DLD1 (cell line): Measurements from ENCODE around the gene CST11.

Experiments used
- in situ Hi-C: cut with HindIII; loops from 2 replicates; pipeline ENCODE4 v1.10.0; 2017; ENCODE audit warnings: low sequenced_read_pairs

Gene CST11

DNA sequence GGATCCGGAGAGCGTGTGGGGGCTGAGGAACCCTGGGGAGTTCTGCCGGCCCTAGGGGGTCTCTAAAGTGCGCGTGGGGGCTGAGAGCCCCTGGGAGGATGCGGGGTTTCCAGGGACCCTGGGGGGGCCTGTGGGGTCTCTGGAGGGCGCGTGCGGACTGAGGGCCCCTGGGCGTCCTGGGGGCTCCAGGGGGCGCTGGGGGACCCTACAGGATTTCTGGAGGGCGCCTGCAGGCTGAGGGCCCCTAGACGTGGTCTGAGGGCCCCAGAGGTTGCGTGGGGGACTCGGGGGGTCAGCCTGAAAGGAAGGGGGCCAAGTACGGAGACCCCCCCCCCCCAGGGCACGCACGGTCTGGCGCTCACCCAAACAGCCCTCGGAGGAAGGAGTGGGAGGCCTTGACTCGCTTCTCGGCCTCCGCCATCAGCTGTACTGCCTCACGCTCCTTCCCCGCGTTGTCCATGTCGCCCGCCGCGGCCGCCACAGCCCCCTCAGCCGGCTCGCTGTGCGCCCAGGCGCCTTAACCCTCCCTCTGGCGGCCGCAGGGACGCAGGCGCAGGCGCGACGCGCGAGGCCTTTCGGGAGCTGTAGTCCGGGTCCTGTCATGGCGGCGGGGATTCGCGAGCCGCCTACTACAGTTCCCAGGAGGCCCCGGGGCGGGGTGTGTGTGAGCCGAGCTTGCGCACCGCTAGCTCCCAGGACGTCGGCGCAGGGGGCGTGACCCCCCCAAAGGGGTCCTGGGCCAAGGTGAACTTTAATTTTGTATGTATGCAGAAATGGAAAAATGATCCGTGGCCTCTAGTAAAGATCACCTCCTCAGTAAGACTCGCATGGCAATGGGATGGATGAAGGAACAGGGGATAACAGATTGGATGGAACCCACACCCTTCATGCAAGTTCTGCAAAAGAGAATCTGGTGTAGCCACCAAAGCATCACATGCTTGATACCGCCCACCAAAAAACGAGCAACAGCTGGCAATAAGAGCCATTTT is 31.4 kb downstream of the CST11 start, which contains the start of gene NAPB:
TSS of gene NAPB (minus strand) at position 546 of the 989 bp plus-strand sequence. CDS start at position 460, 86 bp downstream.
- in situ Hi-C loops, result loop anchor here (25.0 kb wide), 1 partner anchor 191 kb away; the partner anchor contains the start of gene CST9

DNA sequence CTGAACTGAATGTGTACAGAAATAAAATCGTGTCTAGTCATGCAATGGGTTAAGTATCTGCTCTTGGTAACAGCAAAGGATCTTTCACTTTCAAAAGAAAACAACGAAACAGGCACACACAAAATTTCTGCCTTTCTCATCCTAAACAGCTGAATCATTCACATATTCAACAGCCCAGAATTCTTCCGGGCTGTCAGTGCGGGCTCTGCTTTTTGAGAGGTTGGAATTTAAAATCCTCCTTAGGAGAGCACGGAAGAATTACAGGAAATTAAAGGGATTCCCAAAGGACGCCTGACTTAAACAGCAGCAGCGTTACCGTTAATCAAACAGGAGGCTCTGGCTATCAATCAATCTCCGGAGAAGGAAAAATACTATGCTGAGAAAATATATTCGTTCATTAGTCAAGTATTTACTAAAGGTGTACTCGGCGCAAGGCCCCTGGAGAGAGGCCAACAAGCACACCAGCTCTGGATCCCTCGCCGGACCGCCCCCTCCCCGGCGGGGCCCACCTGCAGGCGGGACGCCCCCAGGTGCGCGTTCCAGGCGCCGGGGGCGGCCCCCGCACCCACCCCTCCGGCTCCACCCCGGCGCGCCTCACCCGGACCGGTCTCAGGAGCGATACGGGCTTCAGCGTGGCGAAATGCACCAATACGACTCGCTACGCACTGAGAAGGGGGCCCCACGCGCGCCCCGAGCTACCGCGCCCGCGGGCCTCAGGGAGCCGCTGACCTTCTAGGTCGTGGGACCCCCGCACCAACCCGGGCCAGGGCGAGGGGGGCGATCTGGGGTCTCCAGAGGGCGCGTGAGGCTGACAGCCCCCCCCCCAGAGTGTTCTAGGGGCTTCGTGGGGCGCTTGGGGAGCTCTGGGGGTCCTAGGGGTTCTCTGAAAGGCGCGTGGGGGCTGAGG is 32.4 kb downstream of the CST11 start:
- in situ Hi-C loops, result loop anchor here (25.0 kb wide), 1 partner anchor 192 kb away; the partner anchor contains the start of gene CST9

- in situ Hi-C loops, result loop anchor here (25.0 kb wide), 1 partner anchor 193 kb away; the partner anchor contains the start of gene CST9
Observed at GRCh38 chr20:23419657-23419994, 33.0 kb downstream of the CST11 start.

DNA sequence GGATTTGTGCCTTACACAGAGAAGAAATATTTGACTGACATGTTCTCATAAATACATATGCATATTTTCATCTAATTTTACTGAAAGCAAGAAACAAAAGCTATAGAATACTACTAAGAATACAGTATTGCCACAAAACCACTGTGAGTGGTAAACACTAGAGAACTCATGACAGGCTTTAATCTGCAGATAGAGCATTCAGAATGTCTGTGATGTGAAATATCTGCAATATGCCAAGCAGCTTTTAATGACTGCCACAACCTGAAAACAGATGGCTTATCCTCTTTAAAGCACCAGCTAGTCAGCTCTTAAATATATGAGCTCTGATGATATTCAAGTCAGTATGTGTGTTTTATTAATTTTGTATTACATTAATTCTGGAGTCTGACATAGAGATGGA is 34.8 kb downstream of the CST11 start:
- in situ Hi-C loops, result loop anchor here (25.0 kb wide), 1 partner anchor 194 kb away; the partner anchor contains the start of gene CST9

- in situ Hi-C loops, result loop anchor here (25.0 kb wide), 1 partner anchor 196 kb away; the partner anchor contains the start of gene CST9
Observed at GRCh38 chr20:23415959-23416583, 36.6 kb downstream of the CST11 start.

GRCh38 chr20:23415555-23415954 is 37.1 kb downstream of the CST11 start:
- in situ Hi-C loops, result loop anchor here (25.0 kb wide), 1 partner anchor 197 kb away; the partner anchor contains the start of gene CST9

DNA sequence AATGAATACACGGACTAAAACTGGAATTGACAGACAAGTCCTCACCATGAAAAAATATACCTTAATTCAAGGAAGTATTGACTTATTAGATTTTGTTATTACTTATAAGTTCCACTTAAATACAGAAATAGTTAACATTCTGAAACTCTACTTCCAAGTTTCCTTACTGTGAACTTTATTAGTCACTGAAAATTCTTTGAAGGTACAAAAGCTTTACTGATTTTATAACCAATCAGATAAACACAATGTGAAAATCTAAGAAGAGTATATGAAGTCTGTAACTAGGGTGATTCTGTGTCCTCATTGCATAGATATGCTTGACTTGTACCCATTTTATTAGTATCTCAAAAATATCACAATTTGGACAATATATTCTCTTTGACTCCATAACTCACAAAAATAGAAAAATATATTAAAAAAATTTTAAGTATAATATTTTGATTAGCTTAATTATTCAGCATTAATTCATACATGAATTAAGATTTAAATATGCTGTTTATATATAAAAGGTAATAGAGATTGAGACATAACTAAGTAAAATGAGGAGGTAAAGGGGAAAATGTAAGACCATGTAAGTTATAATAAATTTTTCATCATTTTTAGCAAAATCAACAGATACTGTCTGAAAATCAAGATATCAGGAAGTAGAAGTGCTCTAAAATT is 38.0 kb downstream of the CST11 start:
- in situ Hi-C loops, result loop anchor here (25.0 kb wide), 1 partner anchor 198 kb away; the partner anchor contains the start of gene CST9

- in situ Hi-C loops, result loop anchor here (25.0 kb wide), 1 partner anchor 198 kb away; the partner anchor contains the start of gene CST9
Observed at GRCh38 chr20:23413862-23414422, 38.7 kb downstream of the CST11 start.

DNA sequence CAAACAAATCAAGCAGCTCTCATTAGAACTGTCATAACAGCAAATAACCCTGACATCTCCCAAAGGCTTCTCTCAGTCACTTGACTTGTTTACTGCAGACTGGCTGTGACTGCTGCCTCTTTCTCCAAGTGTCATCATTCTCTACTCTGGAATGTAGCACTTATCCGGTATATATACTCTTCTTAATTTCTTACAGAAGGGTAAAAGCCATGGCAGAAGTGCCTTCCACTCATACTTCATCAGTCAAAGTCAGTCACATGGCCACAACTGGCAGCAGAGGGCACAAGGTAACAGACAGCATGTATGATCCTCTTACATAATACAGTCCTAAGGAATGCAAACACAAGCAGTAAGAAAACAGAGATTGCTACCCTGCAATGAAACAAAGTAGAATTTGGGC is 40.6 kb downstream of the CST11 start:
- in situ Hi-C loops, result loop anchor here (25.0 kb wide), 1 partner anchor 200 kb away; the partner anchor contains the start of gene CST9

DNA sequence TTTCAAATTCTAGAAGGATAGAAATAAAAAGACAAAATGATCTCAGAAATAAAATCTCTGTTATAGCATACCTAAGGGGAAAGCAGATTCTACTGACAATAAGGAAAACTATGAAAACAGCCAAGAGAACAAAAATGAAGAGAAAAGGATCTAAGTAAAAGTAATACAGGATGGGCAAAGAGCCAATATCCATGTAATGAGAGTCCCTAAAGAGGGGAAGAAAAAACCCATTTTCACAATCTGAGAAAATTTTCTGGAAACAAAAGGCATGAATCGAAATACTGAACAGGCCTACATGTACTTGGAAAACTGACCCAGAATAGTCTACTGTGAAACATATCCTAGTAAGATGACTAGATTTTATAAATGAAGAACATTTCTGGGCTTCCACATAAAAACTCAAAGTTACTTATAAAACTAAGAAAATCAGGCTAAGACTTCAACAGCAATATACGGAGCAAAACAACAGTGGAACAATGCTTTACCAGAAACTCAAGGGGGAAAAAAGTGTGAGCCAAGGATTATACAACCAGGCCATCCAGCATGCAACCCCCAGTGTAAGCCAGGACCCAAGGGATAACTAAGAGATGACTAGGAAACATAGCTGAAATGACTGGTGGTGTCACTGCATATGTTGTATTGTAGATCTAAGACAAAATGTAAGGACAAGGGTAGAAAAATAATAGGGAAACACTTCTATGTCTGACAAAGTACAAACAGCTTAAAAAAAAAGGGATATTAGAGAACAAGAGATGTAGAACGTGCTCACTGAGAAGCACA is 41.6 kb downstream of the CST11 start:
- in situ Hi-C loops, result loop anchor here (25.0 kb wide), 1 partner anchor 201 kb away; the partner anchor contains the start of gene CST9

DNA sequence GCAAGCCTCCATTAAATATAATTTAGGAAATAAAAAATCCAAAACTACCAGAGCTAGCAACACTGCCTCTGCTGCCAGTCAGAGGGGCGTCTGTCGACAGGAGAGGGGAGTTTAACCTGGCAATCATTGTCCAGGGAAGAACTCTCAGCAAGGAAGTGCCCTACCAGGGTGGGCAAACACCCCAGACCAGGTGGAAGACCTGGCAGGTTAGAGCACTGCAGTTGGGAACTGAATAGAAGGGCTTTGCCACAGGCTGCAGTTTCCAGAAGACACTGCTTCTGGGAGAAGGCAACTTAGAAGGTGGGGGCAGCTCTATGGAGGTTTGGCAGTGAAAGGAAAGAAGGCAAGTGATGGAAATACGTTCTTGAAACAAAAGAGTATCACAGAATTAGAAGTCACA is 42.9 kb downstream of the CST11 start:
- in situ Hi-C loops, result loop anchor here (25.0 kb wide), 1 partner anchor 203 kb away; the partner anchor contains the start of gene CST9

DNA sequence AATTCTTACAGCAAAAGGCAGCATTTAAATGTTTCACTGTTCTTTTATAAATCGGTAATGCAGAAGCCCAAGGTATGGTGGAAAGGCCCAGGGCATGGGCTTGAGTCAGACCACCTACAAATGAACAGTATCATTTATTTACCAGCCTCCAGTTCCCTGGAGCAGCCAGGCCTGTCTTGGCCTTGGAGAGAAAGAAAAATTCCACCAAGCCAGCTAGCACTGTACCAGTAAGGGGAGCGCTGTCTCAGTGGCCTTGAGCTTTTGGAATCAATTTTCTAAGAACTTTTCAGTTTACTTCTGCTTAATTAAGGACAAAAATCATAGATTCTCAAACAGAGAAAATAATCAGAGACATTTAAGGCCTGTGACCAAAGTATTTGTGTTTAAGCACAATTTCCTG is 43.7 kb downstream of the CST11 start:
- in situ Hi-C loops, result loop anchor here (25.0 kb wide), 1 partner anchor 203 kb away; the partner anchor contains the start of gene CST9

- in situ Hi-C loops, result loop anchor here (25.0 kb wide), 1 partner anchor 204 kb away; the partner anchor contains the start of gene CST9
Observed at GRCh38 chr20:23407781-23408464, 44.8 kb downstream of the CST11 start.

DNA sequence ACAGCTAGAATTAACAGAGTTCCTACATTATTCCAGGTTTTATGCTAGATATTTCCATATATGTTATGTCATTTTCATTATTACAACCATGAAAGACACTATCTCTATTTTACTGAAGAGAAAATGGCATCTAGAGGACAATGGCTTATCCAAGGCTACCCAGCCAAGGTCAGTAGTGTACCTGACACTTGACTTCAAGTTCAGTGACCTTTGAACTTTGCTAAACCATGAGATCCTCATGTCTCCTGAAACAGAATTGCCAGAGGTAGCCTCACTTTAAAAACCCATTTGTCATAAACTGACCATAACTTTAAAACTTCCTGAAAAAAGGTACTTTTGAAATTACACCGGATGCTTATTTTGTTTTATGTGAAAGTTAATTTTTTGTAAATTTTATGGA is 45.8 kb downstream of the CST11 start:
- in situ Hi-C loops, result loop anchor here (25.0 kb wide), 1 partner anchor 205 kb away; the partner anchor contains the start of gene CST9

GRCh38 chr20:23404196-23404595 is 48.5 kb downstream of the CST11 start:
- in situ Hi-C loops, result loop anchor here (25.0 kb wide), 1 partner anchor 208 kb away; the partner anchor contains the start of gene CST9

- in situ Hi-C loops, result loop anchor here (25.0 kb wide), 1 partner anchor 209 kb away; the partner anchor contains the start of gene CST9
Observed at GRCh38 chr20:23403751-23404150, 48.9 kb downstream of the CST11 start.

DNA sequence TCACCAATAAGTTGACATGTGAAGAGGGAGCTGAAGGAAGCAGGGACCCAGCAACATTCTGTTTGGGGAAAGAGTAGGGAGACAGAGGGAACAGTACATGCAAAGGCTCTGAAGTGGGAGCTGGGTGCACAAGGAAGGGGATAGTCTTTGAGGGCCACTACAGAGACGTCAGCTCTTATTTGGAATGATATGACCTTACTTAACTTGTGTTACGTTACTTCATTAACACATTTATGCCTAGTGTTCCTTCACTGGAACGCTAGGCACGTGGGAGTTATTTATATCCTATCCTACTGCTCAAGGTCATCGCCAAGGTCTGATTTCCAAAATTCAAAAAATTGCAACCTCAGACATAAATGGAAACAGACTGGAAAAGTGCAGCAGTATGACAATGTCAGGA is 51.6 kb downstream of the CST11 start:
- in situ Hi-C loops, result loop anchor here (25.0 kb wide), 1 partner anchor 211 kb away; the partner anchor contains the start of gene CST9
